HCEC 1CT (cell line): ENCODE data around the gene LTBP2.
A peak's percentile ranks its signal among the peaks of the same experiment; 100 is the strongest.
"Not testable (repeated sequence)": the region's sequence is repeated elsewhere in the genome, so short reads cannot be mapped to it uniquely, and the experiment has no call there.

ENCODE experiments used
- DNase-seq: peaks from one replicate; pipeline ENCODE4 v3.0.0-alpha.2; 2017

LTBP2 gene

DNA sequence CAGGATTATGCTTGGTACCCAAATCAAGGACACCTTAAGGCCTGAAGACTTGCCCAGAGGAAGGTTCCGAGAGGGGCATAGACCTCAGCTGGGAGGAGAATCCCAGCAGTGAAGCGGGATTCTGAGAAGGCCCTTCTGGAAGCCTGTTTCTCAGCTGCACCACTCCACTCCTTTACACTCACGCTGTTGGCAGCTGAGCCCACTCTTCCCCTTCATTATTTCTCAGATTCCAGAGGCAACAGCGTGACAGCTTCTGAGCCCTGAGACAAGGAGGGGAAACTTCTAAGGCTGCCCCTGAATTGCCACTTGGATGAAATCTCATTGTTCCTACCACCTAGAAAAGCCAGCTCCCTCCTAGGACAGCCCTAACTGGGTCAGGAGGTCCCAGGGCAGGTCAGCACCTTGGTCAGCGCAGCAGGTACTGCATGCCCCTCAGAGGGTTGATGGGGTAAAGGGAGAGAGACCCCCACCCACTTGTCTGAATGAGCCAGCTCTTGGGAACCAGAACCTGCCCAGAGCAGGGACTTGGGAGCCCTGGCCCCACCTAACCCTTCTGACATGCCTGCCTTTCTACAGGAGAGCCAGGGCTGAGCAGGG, 64.6 kb downstream of the LTBP2 start:
- no peak for DNase-seq

DNA sequence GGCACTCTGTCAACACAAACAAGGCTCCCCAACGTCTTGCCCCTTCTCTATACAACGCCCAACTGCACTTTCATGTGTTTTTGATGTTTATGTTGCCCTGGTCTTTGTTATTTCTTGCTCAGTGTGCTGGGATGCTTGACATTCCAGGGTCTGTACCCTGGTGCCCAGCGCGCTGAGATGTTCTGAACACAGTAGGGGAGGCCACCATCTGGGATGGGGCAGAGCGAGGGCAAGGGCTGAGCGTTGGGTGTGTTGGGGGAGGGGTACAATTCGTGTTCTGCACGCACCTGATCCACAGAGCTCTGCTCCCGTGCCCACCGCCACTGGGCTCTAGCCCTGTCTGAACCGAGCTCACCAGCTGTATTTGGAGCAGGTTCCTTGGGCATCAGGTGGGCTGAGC, 65.6 kb downstream of the LTBP2 start:
- DNase-seq = no peak

DNA sequence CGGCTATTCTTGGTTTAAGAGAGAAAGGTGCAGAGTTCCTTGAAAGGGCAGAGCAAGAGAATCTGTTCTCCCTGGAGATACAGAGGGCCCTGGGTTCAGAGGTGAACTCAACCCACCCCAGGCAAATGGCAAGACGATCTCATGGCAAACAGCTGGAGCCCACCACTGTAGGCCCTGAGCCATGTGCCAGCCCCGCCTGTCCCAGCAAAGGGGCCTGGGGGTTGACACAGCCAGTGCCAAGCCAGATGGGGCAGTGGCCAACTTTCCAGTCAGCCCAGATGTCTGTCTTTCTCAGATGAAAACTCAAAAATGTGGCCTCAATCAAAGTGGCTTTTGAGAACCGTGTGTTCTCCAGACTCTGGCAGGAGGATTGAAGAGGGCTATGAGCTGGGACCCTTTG, 66.7 kb downstream of the LTBP2 start:
- DNase-seq = no peak

DNA sequence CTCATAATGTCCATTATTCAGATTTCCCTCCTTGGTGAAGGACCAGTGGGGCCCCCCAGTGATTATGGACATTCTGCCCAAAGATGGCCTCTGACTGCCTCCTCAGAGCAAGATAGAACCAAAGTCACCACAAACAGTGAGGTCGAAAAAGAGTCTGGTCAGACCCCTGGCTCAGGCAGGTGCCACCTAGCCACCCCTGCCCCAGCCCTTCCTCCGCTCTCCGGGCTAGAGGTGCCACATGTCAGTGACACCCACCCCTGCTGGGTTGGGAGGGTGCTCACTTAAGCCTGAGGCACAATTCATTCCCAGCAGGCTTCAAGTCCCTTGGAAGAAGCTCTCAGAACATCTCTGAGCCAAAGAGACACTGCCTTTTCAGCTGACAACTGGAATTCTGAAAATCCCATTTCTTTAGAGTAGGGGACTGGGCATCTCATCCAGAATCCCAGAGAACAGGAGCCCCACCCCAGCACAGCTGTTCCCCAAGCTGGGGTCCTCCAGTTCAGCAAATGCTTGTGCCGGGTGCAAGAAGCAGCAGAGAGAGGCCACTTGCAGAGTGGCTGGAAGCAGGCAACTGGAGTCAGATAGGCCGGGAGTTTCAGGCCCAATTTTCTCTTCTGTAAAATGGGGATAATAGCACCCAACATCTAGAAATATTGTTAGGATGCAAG, 68.1 kb downstream of the LTBP2 start:
- no peak for DNase-seq

DNA sequence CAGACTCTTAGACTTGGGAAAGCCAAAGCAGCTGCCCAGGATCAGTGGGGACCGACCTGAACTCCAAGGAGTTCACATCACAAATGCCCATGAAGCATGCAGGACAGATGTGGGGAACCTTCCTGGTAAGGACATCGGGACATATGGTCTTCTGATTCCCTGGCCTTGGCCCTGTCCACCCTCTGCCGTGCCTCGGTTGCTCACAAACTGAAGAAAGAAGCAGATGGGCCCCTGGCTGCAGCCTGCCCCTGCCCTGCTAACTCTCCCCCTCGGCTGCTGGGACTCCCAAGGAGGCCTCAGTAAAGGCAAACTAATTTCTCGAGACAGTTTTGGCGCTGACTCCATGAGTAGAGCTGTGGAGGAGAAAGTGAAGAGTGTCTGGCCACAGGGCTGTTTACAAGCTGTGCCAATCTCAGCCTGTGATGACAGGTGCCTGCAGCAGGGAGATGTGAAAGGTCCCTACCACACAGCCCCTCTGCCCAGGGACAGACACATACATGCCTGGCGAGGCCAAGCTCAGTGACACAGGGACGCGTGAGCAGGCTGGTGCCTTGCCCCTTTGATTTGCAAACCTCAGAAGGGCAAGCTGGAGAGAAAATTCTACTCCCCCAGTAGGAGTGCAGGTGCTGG, 69.9 kb downstream of the LTBP2 start:
- no peak for DNase-seq

DNA sequence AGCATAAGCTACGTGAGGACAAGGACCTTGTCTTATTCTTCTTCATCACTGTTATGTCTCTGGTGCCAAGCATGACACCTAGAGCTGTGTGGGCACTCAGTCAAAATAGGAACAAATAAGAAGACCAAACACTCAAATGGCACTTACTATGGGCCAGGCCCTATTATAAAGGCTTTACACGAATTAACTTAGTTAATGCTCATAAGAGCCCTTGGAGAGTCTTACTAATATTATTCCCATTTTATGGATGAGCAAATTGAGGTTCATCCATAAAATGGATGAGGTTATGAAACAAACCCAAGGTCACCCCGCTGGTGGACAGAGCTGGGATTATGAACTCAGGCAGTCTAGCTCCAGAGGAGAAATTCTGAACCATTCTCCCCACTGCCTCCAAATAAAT, 70.8 kb downstream of the LTBP2 start:
- DNase-seq = no peak

DNA sequence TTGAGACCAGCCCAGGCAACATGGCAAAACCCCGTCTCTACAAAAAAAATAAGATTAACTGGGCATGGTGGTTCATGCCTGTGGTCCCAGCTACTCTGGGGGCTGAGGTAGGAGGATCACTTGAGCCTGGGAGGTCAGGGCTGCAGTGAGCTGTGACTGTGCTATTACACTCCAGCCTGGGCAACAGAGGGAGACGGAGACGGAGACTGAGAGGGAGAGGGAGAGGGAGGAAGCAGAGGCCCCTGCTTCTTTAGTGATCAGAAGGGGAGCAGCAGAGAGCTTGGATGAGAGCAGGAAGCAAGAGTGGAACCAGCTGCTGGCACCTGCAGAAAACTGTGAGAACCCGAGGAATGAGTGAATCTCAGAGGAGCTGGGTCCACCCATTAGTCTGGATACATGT, 72.5 kb downstream of the LTBP2 start:
- no peak for DNase-seq

DNA sequence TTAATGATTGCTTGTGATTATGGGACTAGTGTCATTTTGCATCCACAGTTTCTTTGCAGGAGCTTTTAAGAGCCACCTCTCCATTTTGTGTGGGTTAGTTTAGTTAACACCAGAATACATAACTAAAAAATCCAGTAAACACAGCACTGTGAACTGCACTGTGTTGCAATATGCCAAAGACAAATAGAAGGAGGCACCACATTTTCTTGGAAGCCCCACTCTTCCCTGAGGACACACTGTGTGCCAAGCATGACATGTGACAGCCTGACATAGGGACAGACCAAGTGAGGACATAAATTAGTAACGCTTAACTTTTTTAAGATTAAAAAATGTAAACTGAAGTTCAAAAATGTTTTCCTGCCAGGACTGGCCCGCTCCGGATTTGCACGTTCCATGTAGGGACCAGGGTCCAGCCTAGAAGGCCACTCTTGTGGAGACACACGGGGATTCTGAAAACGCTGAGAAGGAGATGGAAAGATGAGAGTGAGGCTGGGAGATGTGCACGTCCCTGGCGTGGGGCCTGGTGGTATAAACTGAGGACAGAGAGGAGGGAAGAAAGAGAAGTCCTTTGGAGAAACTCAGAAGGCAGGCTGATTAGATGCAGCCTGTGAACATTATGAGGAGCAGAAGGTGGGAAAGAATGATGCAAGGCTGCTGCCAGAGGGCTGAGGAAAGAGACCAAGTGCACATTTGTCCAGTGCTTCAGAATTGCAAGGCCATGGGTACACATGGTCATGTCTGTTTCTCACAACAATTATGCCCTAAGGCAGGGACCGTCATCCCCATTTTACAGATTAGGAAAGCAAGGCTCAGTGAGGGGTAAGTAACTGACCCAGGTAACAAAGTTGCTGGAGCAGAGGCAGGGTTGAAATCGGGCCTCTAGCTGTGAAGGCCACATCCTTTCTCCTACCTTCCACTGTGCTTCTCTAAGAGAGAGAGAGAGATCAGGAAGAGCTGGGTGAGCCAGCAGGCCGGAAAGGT, 73.3 kb downstream of the LTBP2 start:
- no peak for DNase-seq

DNA sequence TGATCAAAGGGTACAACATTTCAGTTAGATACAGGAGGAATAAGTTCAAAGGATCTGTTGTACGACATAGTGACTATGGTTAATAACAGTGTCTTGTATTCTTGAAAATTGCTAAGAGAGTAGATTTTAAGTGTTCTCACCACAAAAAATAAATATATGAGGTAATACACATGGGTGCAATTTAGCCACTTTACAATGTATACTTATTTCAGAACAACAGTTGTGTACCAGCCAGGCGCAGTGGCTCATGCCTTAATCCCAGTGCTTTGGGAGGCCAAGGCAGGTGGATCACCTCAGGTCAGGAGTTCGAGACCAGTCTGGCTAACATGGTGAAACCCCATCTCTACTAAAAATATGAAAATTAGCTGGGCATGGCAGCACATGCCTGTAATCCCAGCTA, 75.7 kb downstream of the LTBP2 start:
- DNase-seq = not testable (repeated sequence)

DNA sequence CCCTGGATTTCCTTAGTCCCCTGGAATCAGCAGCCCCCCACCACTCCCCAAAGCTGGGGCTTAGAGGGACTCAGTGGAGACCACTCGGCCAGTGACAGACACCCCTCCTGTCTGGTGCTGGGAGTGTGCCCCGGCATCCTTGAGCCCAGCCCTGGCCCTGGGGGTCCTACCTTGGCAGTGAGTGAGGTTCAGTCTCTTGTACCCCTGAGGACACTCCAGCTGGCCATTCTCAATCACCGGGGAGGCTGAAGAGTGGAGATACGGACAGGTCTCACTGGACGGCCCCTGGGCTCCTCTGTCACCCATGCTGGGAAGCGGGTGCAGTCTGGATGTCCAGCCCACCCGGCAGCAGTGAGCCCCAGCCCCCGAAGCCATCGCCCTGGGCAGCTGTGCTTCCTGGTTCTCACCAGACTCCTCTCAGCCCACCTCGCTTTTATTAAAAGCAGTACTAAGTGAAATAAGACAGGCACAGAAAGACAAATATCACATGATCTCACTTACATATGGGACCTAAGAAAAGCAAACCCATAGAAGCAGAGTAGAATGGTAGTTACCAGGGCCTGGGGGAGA, 76.2 kb downstream of the LTBP2 start:
- no peak for DNase-seq

DNA sequence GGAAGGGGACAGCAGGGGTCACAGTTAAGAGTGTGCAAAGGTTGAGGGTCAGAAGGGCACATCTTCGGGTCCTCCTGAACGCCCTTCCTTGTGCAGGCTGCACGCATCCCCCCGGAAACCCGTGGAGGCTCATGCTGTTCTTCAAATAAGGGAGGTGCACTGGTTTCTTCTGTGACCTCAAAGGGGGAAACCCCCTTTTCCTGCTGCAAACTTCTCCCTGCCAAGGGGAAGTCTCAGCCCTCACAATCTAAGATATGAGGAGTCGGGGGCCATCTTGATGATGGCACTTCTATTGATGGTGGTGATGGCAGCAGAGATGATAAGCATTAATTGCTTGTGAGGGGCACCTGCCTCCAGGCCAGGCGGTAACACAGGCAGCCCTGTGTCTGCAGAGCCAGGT, 78.5 kb downstream of the LTBP2 start:
- DNase-seq = no peak

DNA sequence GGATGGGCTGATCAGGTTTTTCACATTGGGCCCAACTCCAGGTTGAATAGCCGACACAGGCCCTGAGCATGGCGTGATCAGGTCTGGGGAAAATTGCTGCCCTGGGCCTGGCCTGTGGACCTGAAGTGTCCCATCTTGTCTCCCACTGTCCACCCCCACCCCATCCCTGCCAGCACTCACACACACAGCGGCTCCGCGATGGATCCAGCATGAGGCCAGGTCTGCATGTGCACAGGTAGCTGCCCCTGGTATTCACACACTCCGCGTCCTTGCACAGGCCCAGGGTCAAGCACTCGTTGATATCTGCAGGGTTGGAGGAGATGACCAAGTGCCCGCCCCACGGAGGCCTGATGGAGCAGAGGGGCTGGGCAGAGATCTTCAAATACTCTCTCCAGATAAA, 79.8 kb downstream of the LTBP2 start:
- DNase-seq = no peak

DNA sequence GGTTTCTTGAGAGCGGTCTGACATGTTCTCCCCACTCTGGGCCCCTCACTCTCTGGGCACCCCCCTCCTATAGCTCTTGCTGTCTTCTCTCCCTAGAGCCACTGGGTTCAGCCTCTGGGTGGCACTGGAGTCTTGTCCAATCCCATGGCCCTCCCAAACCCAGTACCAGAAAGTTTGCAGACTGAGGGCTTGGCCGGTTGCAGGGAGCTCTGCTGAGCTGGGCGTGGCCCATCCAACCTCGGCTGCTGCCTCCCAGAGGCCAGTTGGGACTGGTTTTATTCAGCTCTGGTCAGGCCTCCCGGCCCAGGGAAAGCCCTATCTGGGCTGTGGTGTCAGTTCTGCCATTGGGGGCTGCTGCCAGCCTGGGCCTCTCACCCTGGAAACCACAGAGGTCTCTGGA, 80.6 kb downstream of the LTBP2 start:
- DNase-seq = peak; percentile 56

DNA sequence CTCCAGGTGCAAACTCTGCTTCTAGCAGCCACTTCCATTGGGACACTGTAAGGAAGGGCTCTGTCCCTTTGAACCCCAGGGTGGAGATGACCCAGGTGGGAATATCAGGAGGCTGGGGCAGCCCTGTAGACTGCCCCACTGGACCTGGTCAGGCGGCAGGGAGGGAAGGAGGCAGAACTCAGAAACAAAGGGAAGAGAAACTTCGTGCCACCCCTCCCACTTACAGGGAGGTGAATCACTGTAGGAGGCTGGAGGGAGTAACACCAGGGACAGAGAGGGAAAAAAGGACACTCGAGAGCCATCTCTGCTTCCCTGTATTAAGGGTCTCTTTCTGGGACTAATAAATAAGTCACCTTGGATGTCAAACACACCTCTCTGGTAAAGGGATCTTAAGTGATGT, 81.0 kb downstream of the LTBP2 start:
- DNase-seq = no peak

DNA sequence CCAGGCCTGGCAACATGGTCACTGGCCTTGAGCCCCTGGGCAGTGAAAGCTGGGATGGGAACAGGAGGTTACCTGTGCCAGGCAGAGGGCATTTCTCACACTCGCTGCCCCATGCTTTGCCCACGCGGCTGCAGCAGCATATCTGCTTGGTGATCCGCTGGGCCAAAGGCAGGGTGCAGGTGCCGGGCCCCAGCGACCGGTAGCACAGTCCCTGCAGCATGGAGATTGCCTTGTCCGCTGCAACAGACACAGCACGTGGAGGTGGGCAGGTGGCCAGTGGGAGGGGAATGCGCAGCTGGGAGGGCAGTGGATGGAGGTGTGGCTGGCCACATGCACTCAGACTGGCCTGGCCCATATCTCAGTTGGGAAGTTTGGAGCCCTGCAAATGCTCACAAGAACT, 83.2 kb downstream of the LTBP2 start:
- DNase-seq = no peak

DNA sequence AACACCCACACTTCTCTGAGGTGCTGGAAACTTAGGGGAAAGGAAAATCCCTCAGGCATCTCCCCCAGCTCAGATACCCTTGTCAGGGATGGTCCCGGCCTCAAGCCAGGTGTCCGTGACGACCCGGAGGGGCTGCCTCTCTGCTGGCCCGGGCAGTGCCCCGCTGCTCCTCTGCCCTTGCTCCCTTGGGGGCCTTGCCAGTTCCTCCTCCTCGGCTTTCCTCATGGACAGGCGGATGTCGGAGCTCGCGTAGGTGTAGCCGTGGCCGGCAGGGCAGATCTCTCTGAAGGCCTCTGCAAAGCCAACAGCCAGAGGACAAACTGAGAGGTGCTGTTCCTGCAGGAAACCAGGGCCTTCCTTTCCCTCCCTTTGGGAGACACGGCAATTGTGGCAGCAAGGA, 83.6 kb downstream of the LTBP2 start:
- DNase-seq = no peak

DNA sequence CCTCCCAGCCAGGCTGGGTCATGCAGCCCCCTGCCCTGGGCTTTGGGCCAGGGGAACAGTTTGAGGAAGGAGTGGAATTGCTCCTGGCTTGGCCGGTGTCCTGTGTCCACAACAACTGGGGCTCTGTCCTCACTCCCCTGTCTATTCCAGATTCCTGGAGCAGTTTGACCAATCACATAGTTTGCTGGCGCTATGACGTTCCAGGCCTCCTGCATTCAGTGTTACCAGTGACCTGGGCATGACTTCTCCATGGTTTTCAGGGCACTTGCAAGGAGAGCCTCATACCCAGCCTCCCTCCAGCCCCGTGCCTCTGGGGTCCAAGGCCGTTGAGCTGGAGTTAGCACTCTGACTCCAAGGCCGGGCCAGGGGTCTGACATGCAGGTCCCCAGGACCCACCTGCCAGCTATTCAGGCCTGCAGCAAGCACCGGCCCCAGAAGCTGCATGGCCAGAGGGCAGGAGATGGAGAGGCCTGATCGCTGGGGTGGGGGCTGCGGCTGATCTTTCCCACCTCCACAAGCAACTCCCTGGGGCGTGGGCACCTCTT, 84.2 kb downstream of the LTBP2 start:
- no peak for DNase-seq

DNA sequence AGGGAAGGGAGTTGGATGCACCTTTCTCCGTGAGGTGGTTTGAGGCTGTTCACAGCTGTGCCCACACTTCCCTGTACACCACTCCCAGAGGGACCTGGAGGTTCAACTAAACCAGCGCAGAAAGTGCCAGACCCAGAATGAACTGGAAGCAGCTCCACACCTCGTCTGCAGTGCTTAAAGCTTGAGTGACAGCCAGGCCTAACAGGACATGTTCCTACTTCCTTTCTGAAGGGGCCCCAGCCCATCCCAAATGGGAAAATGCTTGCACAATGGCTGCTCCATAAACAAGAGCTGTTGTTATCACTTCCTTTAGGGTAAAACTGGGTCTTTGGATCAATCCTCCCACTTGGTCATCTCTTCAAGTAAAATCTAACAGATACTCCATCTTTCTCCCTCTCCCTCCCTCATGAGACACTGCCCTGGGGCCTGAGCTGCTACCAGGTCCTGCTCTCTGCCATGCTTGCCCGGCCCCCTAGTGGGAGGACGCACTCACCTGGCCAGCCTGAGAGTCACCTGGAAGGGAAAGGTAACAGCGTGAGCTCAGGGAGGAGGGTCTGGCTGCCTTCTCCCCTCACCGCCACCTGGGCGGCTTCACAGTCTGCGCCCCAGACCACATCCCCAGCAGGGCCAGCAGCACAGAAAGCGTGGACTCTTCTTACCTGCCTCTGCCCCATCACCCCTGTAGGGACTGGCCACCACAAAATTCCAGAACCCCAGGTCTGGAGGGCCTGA, 85.0 kb downstream of the LTBP2 start:
- DNase-seq = no peak

DNA sequence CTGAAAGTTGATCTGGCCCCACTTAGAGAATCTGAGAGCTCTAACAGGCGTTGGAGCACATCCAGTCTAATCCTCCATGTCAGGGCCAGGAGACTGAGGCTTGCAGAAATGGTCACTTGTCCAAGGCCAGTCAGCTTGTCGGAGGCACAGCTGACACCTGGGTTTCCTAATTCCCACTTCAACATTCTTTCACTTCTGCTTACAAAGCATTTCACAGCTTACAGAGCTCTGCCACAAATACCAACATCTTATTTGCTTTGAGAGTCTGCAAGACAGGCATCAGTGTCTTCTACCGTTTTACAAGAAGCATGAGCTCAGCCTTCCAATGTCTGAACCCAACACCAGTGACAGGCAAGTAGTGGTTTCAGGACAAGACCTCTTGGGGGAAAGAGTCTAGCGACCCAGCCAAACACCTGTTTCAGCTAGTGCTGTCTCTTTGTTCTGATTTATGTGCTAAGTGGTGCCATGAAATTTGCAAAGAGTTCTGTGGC, 86.6 kb downstream of the LTBP2 start:
- no peak for DNase-seq

DNA sequence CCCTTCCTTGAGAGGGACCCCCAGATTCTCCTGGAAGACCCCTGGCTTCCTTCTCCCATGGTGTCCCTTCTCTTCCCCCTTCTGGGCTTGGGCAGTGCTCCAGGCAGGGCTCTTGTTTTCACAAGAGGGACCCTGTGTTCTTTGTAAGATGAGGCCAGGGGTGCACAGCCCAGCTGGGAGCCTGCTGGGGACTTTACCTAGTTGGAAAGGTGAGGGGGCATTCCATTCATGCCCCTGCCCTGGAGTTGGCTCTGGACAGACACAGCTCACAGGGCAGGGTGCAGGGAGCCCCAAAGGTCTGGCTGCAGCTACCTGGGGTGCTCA, 87.3 kb downstream of the LTBP2 start:
- DNase-seq = no peak

DNA sequence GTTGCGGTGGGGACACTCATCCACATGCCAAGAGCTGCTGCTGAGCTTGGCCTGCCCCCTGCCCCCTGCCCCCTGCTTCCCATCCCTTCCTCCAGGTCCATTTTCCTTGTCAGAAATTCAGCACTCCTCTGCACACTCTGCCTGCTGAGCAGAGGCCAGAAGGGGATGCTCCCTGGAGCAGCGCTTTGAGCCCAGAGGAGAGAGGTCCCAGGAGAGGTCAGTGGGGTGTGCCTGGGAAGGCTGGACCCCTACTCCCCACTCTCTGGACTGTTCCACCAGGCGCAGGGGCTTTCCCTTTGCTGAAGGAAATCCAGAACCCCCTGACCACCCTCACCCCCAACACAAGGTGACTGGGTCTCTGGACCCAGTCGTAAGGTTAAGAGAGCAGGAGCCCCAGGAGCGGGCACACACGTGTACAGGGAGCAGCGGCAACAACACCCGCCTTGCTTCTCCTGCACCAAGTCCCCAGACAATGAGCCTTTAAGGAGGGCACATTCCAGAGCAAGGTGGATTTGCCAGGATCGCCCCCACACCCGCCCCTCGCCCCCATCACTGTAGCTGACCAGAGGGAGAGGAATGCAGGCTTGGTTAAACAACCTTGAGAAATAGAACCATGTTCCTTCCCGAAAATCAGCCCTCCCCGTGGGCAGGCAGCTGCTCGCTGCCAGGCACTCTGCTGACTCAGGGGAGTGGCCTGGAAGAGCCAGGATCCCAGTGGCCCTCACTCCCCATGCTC, 87.8 kb downstream of the LTBP2 start:
- DNase-seq = no peak
